ENCODE data around the gene LMX1B. TPM values are rescaled to one million over a fixed set of nuclear protein-coding genes. Genes with fewer than 3 reads are reported as not detected.

Gene LMX1B
- total and polyA plus RNA-seq, 2 of the 4 experiments (the other 2 are of a cell fraction) = not detected

DNA sequence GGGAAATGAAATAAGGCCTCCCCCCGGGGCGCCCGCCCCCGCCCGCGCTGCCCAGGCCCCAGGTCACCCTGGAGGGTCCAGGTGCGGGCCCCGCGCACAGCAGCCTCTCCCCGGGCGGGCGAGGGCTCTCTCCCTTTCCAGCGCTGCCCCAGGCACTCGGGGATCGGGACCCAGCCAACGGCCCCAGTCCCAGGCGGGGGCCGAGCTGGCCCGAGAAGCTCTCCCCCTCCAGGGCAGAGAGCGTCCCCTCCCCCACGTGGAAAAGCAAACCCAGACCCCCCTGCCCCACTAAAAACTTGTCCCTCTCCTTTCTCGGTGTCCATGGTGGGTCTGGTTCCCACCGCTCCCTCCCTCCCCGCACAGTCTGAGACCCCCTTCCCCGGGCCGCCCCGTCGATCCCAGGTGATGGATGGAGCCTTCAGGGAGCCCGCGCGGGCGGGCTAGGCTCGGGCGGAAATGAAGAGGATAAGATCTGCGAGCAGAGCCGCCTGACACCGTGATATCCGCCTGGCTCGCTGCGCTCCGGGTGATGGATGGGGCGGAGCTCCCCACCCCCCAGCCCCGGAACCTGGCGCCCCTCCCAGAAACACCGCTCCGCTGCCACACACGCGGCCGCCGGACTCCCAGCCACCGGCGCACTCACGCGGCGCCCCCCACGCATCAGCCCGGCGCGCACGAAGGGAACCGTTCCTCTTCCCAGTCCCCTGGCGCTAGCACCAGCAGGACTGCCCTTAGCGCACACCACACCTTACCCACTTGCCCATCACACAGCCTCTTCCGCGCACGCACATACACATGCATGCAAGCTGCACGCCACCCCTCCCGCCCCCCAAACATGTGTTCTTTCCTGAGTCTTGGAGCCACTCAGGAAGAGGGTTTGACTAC lies 109.4 kb downstream of the LMX1B start:
- no peak overlapping the region for H4K91ac ChIP-seq (ENCODE audit: insufficient read depth, low read depth, low read length)
- H2BK15ac ChIP-seq (ENCODE audit: low read depth, low read length) = no peak overlapping the region
- H3K56ac ChIP-seq (ENCODE audit: extremely low read depth, insufficient read depth, low read length) = no peak overlapping the region
- H3K27ac ChIP-seq (ENCODE audit: insufficient read depth, low read length) = no peak overlapping the region
- no peaks in the 10 kb centered on the region for H4K20me1 ChIP-seq (ENCODE audit: insufficient read depth, low read length)
- no peaks in the 10 kb centered on the region; the same call in 1 of the 2 replicates for H3K4me1 ChIP-seq (ENCODE audit: control insufficient read depth, insufficient read depth, low read length)
- no peak overlapping the region for H2BK5ac ChIP-seq (ENCODE audit: low read depth, low read length, poor library complexity, severe bottlenecking)
- intact Hi-C loops (cut with micrococcal nuclease) = no loop called here
- no peaks in the 10 kb centered on the region for H3K79me1 ChIP-seq (ENCODE audit: low read depth in 1 of 2, low read length in 2 of 2)
- no peak overlapping the region for H3K4ac ChIP-seq (ENCODE audit: low read depth, low read length)
- WGBS, 2 experiments (ENCODE audit: extremely low coverage in 2 of 2, insufficient read length in 1 of 2) = 7% methylated on average over 21 of the region's 68 CpGs; no CpG with 5 or more reads in 1 of the 2 experiments
- H3K36me3 ChIP-seq (ENCODE audit: control insufficient read depth, insufficient read depth, low read length) = no peaks in the 10 kb centered on the region
- no peak overlapping the region for H3K23ac ChIP-seq (ENCODE audit: low read depth, low read length)
- in situ Hi-C loops (cut with MboI; ENCODE audit: low sequenced_read_pairs) = no loop called here
- CTCF ChIA-PET = no interaction called here
- no peaks in the 10 kb centered on the region; the same call in 1 of the 2 replicates for H3K9me1 ChIP-seq (ENCODE audit: insufficient read depth, low read length)
- POLR2A ChIA-PET (ENCODE audit: unreplicated experiment) = no interaction called here
- BruUV-seq (replicated peaks) = no TSS peak
- H4K5ac ChIP-seq (ENCODE audit: low read depth, low read length) = no peak overlapping the region
- dilution Hi-C loops (cut with HindIII; ENCODE audit: low sequenced_read_pairs, unreplicated experiment) = no loop called here
- H2AK5ac ChIP-seq (ENCODE audit: low read depth, low read length) = no peak overlapping the region
- no peak overlapping the region for H2BK120ac ChIP-seq (ENCODE audit: low read depth, low read length)
- peak overlapping the region; percentile 45; the same call in 1 of the 2 replicates for H3K4me2 ChIP-seq (ENCODE audit: low read depth, low read length)
- H3K9ac ChIP-seq (ENCODE audit: low read depth, low read length) = no peak overlapping the region
- H3K27me3 ChIP-seq (ENCODE audit: control insufficient read depth, insufficient read depth, low read length) = peaks cover 47% of the 10 kb centered on the region
- H3K9me3 ChIP-seq (ENCODE audit: control insufficient read depth, insufficient read depth, low read length) = no peaks in the 10 kb centered on the region
- no peak for TF ChIP-seq RFX5 (IDR thresholded peaks at IDR 0.05; ENCODE audit: low read depth, low read length)
- TF ChIP-seq USF2 (IDR thresholded peaks at IDR 0.05; ENCODE audit: low read depth, low read length) = no peak
- TF ChIP-seq SMC3 (IDR thresholded peaks at IDR 0.05; ENCODE audit: low read depth, low read length) = no peak
- no peak for TF ChIP-seq CHD1 (IDR thresholded peaks at IDR 0.05; ENCODE audit: low read depth, low read length)
- TF ChIP-seq BHLHE40 (IDR thresholded peaks at IDR 0.05; ENCODE audit: low read depth, low read length) = no peak
- no peak for TF ChIP-seq NFE2L2 (IDR thresholded peaks at IDR 0.05; ENCODE audit: low read depth, low read length)
- TF ChIP-seq RAD21 (IDR thresholded peaks at IDR 0.05; ENCODE audit: low read length) = no peak
- no peak for TF ChIP-seq CEBPB (IDR thresholded peaks at IDR 0.05; ENCODE audit: low read depth, low read length)
- TF ChIP-seq, protein P1, sequence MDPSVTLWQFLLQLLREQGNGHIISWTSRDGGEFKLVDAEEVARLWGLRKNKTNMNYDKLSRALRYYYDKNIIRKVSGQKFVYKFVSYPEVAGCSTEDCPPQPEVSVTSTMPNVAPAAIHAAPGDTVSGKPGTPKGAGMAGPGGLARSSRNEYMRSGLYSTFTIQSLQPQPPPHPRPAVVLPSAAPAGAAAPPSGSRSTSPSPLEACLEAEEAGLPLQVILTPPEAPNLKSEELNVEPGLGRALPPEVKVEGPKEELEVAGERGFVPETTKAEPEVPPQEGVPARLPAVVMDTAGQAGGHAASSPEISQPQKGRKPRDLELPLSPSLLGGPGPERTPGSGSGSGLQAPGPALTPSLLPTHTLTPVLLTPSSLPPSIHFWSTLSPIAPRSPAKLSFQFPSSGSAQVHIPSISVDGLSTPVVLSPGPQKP (IDR thresholded peaks at IDR 0.05; ENCODE audit: borderline replicate concordance, low read depth, low read length) = no peak
- no peak for TF ChIP-seq MAFK (IDR thresholded peaks at IDR 0.05; ENCODE audit: low read depth, low read length)
- peak overlapping the region; percentile 42 for H3K4me3 ChIP-seq (ENCODE audit: insufficient read depth, low read depth, low read length)
- DNase-seq (no peak), ATAC-seq (ENCODE audit: low read depth) (no peak; the same call in 1 of the 2 replicates)
- H2AFZ ChIP-seq (replicated peaks; ENCODE audit: low read length, poor library complexity) = peak overlapping the region; percentile 40
- H2BK20ac ChIP-seq (ENCODE audit: low read depth, low read length) = no peak overlapping the region
- H3K14ac ChIP-seq (replicated peaks; ENCODE audit: low read depth, low read length) = no peak overlapping the region
- H4K8ac ChIP-seq (ENCODE audit: low read depth in 2 of 2, low read length in 2 of 2) = no peak overlapping the region
- no peak overlapping the region for H2AK9ac ChIP-seq (replicated peaks; ENCODE audit: low read depth, low read length, poor library complexity)
- no peak overlapping the region for H3K18ac ChIP-seq (ENCODE audit: low read depth, low read length)

All from IMR-90 (cell line).